Gastroesophageal sphincter (tissue), 2 donors: ENCODE results near the gene CEMIP2.

Experiments
- EP300 ChIP-seq: sonication (generic); formaldehyde crosslinking; IDR thresholded peaks from one replicate; pipeline ENCODE4 v1.6.1; 2017; ENCODE audit warnings: antibody characterized with exemption, mild to moderate bottlenecking
- POLR2A ChIP-seq, 2 donors: fragments of 450-650 bp; IDR thresholded peaks; one replicate each; pipeline ENCODE4 v1.6.1; 2017; ENCODE audit warnings: antibody characterized with exemption in 2 of 2, mild to moderate bottlenecking in 2 of 2, moderate library complexity in 1 of 2
- POLR2AphosphoS5 ChIP-seq: sonication (generic); formaldehyde crosslinking; IDR thresholded peaks from one replicate; pipeline ENCODE4 v1.6.1; 2017; ENCODE audit warnings: antibody characterized with exemption

GRCh38 chr9:71737455-71737854 is 30.9 kb downstream of the CEMIP2 start:
- TF ChIP-seq POLR2A (IDR thresholded peaks at IDR 0.05) (no peak), POLR2AphosphoS5 (no peak), EP300 (no peak)
